Mucosa of stomach (tissue), 1 donor: Measurements from ENCODE around the gene GPNMB.

Source experiments
- H3K27me3 ChIP-seq: one replicate; pipeline ENCODE4 v1.7.0; 2013; ENCODE audit warnings: mild to moderate bottlenecking, low read length; ENCODE audit not compliant: control insufficient read depth, insufficient read depth
- H3K36me3 ChIP-seq: one replicate; pipeline ENCODE4 v1.7.0; 2013; ENCODE audit warnings: low read length; ENCODE audit not compliant: control insufficient read depth, insufficient read depth
- H3K4me1 ChIP-seq: one replicate; pipeline ENCODE4 v1.7.0; 2013; ENCODE audit warnings: mild to moderate bottlenecking, low read length; ENCODE audit not compliant: control insufficient read depth, insufficient read depth
- H3K4me3 ChIP-seq: one replicate; pipeline ENCODE4 v1.7.0; 2013; ENCODE audit warnings: low read length
- H3K9ac ChIP-seq: one replicate; pipeline ENCODE4 v1.7.0; 2013; ENCODE audit warnings: mild to moderate bottlenecking, low read length, moderate library complexity
- H3K9me3 ChIP-seq: one replicate; pipeline ENCODE4 v1.7.0; 2013; ENCODE audit warnings: mild to moderate bottlenecking, low read length, moderate library complexity; ENCODE audit not compliant: control insufficient read depth
- donor health status: Pancreatic carcinoma.

GPNMB gene

DNA sequence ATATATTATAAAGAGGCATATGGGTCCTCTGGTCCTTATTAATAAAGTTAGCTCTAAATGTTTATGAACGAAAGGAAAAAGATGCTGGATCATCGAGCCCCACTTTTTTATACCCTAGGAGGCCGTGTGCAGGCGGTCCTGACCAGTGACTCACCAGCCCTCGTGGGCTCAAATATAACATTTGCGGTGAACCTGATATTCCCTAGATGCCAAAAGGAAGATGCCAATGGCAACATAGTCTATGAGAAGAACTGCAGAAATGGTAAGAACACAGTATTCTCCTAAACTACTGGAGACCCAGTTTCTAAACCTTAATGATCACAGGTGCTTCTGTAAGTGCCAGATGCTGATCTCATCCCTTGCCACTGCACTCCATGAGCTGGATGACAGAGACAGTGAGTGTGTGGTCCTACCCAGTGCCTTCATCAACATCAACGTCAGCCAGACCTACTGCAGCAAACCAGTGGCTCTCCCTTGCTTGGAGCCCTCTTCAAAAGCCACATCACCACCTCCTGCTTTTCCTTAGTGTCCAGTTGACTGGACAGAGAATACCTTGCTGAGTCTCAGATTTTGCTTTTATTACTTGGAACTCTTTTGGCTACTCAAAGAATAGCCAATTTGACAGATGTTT lies 7.6 kb downstream of the GPNMB start:
- no peak overlapping the region for H3K4me3 ChIP-seq
- no peaks in the 10 kb centered on the region for H3K9me3 ChIP-seq
- no peaks in the 10 kb centered on the region for H3K4me1 ChIP-seq
- peaks cover 8% of the 10 kb centered on the region for H3K27me3 ChIP-seq
- no peak overlapping the region for H3K9ac ChIP-seq
- no peaks in the 10 kb centered on the region for H3K36me3 ChIP-seq

GRCh38 chr7:23256731-23257130 lies 10.2 kb downstream of the GPNMB start:
- peaks cover 4% of the 10 kb centered on the region for H3K27me3 ChIP-seq
- no peak overlapping the region for H3K4me3 ChIP-seq
- no peaks in the 10 kb centered on the region for H3K36me3 ChIP-seq
- H3K9me3 ChIP-seq, result no peaks in the 10 kb centered on the region
- H3K9ac ChIP-seq, result no peak overlapping the region
- H3K4me1 ChIP-seq, result no peaks in the 10 kb centered on the region

- H3K36me3 ChIP-seq, result no peaks in the 10 kb centered on the region
Measured at GRCh38 chr7:23260371-23260770, 13.8 kb downstream of the GPNMB start.

DNA sequence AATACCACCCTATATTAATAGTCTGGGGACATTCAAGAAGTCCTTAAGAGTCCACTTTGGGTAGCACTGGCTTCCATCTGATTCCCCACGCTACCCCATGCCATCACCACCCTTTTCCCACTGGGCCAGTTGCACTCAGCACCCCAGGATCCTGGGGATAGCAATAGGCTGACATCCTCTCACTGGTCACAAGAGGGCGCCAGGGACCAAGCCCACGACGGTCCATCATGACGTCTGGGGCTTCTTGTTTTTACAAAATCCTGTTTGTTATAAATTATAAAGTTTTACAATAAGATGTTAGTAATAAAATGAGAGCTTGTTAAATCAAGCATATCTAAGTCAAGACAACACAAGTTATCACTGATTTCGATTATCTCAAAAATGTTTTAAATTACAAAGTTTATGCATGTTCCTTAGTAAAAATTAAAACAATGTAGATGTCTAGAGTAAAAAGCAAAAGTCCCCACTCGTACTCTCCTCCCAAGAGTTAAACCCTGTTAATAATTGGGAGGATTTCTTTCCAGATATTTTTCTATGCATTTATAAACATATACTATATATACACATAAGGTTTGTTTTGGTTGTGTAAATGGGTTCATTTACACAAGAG lies 15.4 kb downstream of the GPNMB start:
- H3K9me3 ChIP-seq, result no peaks in the 10 kb centered on the region
- no peaks in the 10 kb centered on the region for H3K36me3 ChIP-seq
- no peak overlapping the region for H3K9ac ChIP-seq
- H3K27me3 ChIP-seq, result peaks cover 4% of the 10 kb centered on the region
- no peaks in the 10 kb centered on the region for H3K4me1 ChIP-seq
- H3K4me3 ChIP-seq, result no peak overlapping the region

More at GRCh38 chr7:23260371-23260770, 13.8 kb downstream of the GPNMB start:
- peaks cover 4% of the 10 kb centered on the region for H3K27me3 ChIP-seq
- no peak overlapping the region for H3K4me3 ChIP-seq
- H3K9me3 ChIP-seq, result no peaks in the 10 kb centered on the region
- H3K4me1 ChIP-seq, result no peaks in the 10 kb centered on the region
- H3K9ac ChIP-seq, result no peak overlapping the region

GRCh38 chr7:23264916-23265458 lies 18.4 kb downstream of the GPNMB start:
- H3K36me3 ChIP-seq, result no peaks in the 10 kb centered on the region

GRCh38 chr7:23266918-23267317 lies 20.3 kb downstream of the GPNMB start:
- H3K27me3 ChIP-seq, result no peaks in the 10 kb centered on the region
- no peaks in the 10 kb centered on the region for H3K4me1 ChIP-seq
- no peak overlapping the region for H3K9ac ChIP-seq
- H3K36me3 ChIP-seq, result no peaks in the 10 kb centered on the region
- H3K9me3 ChIP-seq, result no peaks in the 10 kb centered on the region
- no peak overlapping the region for H3K4me3 ChIP-seq

More at GRCh38 chr7:23264916-23265458, 18.4 kb downstream of the GPNMB start:
- Histone ChIP-seq H3K9ac (no peak overlapping the region), H3K9me3 (no peaks in the 10 kb centered on the region), H3K4me1 (no peaks in the 10 kb centered on the region), H3K4me3 (no peak overlapping the region), H3K27me3 (no peaks in the 10 kb centered on the region)

- Histone ChIP-seq H3K9ac (no peak overlapping the region), H3K9me3 (no peaks in the 10 kb centered on the region), H3K36me3 (no peaks in the 10 kb centered on the region), H3K27me3 (no peaks in the 10 kb centered on the region), H3K4me3 (no peak overlapping the region), H3K4me1 (no peaks in the 10 kb centered on the region)
Measured at GRCh38 chr7:23267357-23267756, 20.8 kb downstream of the GPNMB start.

DNA sequence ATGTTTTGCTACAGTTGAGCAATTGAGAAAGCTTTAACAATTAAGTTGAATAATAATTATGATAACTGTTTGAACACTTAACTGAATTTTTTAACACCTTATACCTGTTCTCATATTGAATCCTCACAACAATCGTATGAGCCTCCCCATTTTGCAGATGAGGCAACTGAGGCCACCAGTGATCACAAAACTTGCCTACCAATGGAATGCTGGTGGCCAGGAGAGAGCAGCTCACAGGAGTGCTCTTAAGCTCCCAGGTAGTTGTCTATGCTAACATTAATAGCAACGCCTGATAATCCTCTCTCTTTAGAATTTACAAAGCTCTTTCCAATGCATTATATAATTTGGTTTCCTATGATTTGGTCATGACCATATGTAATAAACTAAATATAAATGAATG lies 21.6 kb downstream of the GPNMB start:
- Histone ChIP-seq H3K4me3 (no peak overlapping the region), H3K9me3 (no peaks in the 10 kb centered on the region), H3K27me3 (no peaks in the 10 kb centered on the region), H3K4me1 (peaks cover 2% of the 10 kb centered on the region), H3K36me3 (no peaks in the 10 kb centered on the region), H3K9ac (no peak overlapping the region)

- H3K4me3 ChIP-seq, result no peak overlapping the region
- H3K9me3 ChIP-seq, result no peaks in the 10 kb centered on the region
- no peak overlapping the region for H3K9ac ChIP-seq
- H3K36me3 ChIP-seq, result no peaks in the 10 kb centered on the region
- peaks cover 6% of the 10 kb centered on the region for H3K4me1 ChIP-seq
- no peaks in the 10 kb centered on the region for H3K27me3 ChIP-seq
Measured at GRCh38 chr7:23268746-23269145, 22.2 kb downstream of the GPNMB start.

GRCh38 chr7:23272275-23272674 lies 25.7 kb downstream of the GPNMB start:
- Histone ChIP-seq H3K4me3 (no peak overlapping the region), H3K36me3 (no peaks in the 10 kb centered on the region), H3K9ac (no peak overlapping the region), H3K9me3 (no peaks in the 10 kb centered on the region), H3K4me1 (peaks cover 6% of the 10 kb centered on the region), H3K27me3 (no peaks in the 10 kb centered on the region)

DNA sequence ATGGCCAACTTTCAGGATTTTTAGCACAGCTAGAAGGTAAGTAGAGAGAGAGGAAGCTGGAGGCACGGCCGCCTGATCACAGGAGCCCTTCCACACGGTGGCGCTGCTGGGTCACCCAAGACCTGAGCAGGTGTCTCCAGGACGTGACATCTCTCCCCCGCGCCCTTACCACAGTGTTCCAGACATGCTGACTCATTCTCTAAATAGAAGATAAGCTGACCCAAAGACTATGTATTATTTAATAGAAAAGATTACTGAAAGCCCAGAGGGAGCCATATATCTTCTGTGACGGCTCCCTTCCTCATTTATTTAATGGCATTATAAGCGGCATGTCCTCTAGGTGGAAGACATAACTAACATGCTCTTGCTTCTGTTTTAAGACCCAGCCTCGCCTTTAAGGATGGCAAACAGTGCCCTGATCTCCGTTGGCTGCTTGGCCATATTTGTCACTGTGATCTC lies 26.6 kb downstream of the GPNMB start:
- Histone ChIP-seq H3K27me3 (no peaks in the 10 kb centered on the region), H3K4me3 (no peak overlapping the region), H3K9ac (no peak overlapping the region), H3K36me3 (no peaks in the 10 kb centered on the region), H3K9me3 (no peaks in the 10 kb centered on the region), H3K4me1 (peaks cover 6% of the 10 kb centered on the region)

DNA sequence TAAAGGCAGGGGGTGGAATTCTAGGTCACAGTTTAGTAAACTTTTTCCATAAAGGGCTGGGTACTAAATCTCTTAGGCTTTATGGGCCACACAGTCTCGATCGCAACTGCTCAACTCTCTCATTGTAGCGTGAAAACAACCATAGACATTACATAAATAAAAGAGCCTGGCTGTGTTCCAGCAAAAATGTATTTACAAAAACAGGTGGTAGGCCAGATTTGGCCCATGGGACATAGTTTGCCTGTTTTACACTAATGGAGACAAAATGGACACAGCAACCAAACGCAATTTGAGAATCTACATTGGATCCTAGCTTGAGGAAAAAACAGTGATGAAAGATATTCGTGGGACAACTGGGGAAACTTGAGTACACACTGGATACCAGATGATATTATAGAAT lies 29.3 kb downstream of the GPNMB start:
- Histone ChIP-seq H3K36me3 (no peaks in the 10 kb centered on the region), H3K27me3 (no peaks in the 10 kb centered on the region), H3K4me3 (no peak overlapping the region), H3K9ac (no peak overlapping the region), H3K9me3 (no peaks in the 10 kb centered on the region), H3K4me1 (peaks cover 6% of the 10 kb centered on the region)
